NCI-H1105 treated with DMSO at 0.1 percent for 48 hours (cell line): ENCODE results near the gene COL4A2.

Experiments used
- DNase-seq: peaks from one replicate; lab custom pipeline; 2025; lab: John Stamatoyannopoulos, UW

Gene COL4A2

DNA sequence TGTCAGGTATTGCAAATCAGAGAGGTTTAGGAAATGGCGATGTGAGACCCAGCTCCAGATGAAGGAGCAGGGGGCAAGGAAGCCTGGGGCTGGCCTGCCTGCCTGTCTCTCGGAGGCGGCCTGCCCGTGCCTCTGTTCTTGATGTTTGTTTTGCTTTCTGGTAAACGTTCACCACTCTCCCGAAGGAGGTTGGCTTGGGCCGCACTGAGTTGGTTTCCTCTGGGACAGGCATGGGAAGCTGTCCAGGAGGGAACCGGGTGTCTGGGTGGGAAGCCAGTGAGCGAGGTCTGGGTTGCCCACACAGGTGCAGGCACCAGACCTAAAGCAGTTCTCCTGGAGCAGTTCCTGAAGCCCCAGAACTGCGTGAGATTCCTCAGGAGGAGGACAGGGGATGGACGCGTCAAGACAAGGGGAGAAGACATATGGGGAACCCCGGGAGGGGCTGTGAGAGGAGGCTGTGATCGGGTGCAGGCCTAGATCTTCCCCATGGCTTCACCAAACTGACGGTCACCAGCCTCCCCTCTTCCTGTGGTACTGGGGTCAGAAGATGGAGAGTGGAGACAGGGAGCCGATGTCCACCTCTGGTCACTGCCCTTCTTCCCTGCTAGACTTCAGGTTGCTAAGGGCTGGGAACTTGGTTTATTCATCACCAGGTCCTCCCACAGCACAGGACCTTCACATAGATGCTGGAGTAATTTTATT, 15.2 kb downstream of the COL4A2 start:
- DNase-seq, result no peak

DNA sequence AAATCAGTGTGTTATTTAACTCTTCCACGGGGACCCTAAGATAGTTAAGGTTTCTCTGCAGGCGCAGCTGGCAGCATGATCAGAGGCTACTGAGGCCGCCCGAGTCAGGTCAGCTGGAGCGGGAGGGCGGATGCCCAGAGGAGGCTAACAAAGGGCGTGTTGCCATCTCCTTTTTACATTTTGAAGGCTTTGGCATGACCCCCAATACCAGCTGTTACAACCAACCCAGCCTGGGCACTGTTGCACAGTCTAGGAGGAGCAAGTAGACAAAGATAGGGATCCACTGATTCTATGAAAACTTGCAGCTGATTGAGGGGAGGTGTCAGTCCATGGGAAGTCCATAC, 15.7 kb downstream of the COL4A2 start:
- DNase-seq, result no peak

DNA sequence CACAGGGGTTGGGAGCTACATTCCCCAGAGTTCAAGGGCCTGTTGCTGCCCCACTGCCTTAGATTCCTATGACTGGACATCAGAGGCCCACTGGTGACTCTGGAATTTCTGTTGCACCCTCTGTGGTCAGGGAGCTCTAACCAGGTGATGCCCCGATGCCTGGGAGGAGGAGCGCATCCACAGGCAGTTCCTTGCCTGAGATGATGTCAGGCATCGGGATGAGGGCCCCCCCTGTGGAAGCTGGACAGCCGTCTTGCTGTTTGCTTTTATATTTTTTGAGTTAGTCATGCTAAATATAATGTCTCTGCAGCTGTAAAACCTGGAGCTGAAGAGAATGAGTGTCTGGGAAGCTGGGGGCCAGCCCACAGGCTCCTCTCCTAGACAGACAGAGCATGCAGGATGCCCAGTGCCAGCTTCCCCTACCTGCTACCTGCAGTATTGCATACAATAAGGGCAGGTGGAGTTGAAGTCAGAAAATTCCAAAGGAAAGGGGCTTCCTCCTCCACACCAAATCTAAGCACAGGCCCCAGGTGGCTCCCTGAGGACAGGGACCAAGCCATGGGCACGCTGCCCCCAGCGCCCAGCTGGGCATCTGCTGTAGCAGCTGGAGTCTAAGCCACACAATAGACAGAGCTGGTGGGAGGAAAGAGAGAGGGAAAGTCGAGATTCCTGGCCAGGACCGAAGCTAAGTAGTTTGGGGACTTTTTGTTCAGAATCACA, 16.2 kb downstream of the COL4A2 start:
- DNase-seq, result no peak

DNA sequence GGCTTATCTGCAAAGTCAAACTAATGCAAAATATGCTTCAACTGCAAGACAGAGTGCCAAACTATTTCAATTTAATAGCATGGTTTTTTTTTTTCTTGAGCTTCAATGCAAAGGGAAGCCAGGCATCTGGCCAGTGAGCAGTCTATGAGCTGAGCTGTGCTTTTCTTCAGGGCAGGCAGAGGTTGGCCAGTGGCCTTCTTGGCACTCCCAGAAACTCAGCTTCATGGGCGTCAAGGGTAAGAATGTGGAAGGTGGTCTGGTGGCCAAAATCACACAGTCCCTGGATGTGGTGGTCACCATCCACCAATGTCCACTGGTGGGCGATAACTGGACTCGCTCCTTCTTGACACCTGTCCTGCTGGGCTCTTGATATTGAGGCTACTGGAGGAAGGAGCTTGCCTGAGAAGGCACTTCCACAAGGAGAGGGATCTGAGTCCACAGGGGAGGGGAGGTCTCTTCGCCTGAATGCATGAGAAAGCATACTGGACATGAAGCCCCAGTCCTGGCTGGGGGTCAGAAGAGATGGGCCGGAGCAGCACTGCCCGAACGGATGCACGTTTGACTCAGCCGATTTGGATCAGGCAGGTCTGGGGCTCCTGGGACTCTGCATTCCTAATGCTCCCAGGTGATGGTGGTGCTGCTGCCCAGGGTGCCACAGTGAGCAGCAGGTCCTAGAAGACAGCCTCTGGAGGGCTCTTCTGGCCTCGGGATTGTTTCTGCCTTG, 17.1 kb downstream of the COL4A2 start:
- no peak for DNase-seq

DNA sequence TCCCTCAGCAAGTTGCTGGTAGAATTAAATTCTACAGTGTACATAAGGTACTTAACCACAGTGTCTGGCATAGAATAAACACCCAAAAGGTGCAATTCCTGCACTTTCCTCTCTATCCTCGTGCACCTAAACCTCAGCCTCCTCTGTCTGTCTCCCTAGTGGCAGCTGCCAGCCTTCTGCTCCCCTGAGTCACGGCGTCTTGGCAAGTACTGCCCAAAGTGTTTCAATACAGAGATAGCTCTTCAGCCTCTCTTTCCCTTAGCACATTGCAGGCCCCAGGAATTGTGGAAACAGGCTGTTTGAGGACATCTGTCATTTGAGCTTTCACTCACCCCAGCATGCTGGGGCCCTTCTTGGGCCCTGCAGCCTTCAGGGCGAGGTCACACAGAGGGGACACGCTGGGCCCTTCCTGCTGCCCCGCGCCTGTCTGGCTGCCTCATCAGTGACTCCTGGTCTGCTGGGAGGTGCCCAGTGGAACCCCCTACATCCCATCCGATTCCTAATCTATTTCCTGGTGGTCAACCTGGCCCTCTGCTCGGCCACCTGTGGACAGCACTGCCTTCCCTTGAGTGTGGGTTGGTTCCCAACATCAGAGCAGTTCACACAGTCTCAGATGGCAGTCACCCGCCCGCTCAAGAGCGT, 19.3 kb downstream of the COL4A2 start:
- no peak for DNase-seq

DNA sequence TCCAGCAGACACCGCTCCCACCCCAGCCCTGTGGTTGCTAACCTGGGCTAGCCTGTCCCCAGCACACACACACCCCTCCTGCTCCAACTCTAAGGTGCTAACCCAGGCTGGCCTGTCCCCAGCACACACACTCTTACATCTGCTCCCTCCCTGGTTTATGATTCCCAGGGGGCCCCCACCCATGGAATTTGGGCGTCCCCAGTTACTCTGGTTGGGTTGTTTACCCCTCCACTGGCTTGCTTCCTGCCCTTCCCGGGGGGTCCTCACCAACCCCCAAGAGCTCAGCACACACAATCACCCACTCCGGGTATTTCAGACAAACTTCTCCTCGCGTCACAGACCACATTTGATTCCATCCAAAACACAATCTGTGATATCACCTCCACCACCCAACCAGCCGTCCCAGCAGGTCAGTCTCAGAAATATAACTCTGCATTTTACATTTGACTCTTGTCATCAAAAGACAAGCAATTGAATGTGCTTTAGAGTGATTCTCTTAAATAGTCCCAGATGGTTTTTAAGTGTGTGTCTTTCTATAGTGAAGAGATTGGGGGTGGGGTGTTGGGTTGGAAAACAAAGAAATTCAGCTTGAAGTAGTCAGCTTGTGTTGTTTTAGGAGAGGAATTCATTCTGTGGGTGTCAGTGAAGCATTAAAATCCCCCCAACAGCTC, 20.1 kb downstream of the COL4A2 start:
- DNase-seq, result no peak

DNA sequence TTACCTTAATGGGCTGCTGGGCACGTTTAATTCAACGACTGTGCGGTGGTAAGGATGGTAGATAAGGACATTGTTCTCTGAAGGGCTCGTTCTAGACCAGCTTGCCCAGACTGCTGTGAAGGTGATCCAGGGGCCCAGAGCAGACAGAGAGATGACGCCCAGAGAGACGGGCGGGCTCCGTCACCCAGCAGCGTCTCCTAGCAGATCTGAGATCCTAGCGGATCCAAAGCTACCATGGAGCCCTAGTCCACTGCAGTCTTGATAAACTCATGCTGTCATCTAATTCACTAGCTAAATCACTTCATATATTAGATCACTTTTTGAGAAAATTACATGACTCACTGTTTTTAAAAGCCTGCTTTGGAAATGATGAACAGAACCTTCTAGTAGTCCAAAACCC, 21.5 kb downstream of the COL4A2 start:
- DNase-seq, result no peak

DNA sequence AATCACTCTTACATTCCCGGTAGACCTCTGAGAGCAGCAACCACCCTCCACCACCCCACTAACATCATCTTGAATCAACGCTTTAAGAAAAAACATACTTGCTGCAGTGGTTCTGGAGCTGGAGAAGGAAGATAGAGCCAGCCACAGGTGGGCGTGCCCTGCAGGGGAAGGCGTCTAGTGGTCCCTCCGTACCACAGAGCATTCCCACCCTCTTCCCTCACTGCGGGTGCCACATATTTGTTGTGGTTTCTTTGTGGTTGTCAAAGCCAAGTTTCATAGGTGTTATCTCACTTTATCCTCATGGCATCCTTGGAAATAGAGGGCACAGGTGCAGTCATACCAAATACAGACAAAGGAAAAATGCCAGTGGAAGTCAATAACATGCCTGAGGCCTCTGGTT, 22.2 kb downstream of the COL4A2 start:
- DNase-seq, result no peak

DNA sequence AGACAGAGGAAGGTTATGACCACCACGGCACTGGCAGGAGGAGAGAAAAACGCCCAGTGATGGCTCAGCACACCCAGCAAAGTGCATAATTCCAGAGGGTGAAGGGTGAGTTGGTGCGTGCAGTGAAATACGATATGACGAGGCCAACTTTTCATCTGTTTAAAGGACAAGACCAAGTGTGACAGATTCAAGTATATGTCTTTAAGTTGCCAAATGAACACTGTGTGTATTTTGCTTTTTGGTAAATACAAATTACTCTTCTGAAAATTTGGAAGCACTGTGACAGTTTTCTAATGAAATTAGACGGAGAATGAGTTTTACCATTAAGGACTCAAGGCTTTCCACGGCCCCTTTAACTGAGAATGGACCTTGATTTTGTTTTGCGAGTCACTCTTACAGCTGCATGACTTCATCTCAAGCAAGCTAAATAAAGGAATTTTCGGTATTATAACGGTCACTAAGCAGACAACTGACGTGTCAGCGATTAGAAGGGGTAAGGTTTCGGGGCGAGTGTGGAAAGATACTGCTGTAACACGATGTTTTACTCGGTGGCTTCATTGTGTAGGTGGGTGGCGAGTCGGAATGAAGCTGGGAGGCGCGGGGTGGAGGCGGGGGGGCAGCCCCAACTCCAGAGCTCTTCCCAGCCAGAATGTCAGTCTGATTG, 22.8 kb downstream of the COL4A2 start:
- DNase-seq, result no peak

DNA sequence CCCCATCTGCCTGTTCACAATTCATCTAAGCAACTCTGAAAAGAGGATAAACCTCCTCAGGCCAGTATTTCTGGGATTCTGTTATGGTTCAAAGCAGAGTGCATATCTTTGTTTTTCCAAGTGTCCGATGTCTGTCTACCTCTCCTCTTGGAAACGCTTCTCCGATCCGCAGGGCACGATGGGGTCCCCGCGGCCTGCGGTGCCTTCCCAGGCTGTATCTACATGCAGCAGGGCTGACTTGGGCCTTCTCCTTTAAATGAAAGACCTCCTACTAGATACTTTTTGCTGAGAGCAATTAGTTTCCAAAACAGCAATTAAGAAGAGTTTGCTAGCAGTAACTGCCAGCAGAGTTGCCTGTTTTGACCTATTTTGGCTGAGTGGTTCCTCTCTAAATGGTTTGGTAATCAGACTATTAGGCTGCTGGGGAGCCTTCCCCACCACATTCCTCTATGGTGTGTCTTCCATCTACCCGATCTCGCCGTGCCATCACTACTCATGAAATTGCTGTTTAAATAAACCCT, 23.5 kb downstream of the COL4A2 start:
- no peak for DNase-seq

DNA sequence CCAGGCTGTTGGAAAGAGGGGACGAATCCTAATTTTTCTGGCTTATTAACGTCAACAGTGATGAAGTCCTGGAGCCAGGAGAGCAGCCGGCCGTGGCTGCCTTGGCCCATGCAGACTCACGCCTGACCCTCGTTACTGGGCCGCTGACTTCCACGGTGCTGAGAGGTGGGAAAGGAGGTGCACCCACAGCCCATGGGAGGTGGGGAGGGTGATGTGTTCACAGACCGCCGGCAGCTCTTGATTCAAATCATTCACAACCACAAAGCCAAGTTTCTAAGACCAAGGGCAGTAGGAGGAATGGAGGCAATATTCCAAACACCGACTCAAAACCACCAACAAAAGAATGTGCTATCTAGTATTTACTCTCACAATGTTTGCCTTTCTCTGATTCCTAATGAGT, 24.3 kb downstream of the COL4A2 start:
- DNase-seq, result no peak

DNA sequence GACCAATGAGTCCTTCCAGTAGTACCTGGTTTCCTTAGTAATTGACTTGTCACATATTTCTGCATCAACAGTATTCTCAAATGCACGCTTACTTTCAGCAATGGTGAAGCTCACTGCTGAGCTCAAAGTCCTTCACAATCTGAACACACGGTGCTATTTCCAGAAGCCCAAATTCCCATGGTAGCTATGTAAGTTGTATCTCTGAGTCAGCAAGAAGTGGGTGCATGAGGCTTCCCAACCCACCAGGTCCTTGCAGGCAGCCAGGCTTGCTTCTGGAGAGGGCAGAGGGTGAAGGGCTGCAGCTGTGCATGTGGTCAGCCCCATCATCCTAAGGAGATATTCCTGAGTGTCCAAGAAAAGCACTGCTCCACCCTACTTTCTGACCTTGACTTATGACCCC, 25.7 kb downstream of the COL4A2 start:
- DNase-seq, result no peak

DNA sequence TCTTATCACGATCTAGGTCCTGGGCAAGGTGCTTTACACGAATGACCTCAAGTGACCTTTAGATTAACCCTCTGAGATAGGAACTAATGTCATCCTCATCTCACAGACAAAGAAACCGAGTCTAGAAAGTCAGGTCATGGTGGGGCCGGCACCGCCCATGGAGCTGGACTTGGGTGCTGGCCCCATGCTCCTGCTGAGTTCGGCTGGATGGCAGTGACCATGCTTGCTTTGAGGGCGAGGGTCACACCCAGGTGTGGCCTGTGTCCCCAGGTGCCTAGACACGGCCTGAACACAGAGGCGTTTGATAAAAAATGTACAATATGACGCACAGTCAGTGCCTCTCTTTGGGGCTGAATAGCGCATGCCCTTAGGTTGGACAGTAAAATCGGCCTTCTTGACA, 26.8 kb downstream of the COL4A2 start:
- no peak for DNase-seq

DNA sequence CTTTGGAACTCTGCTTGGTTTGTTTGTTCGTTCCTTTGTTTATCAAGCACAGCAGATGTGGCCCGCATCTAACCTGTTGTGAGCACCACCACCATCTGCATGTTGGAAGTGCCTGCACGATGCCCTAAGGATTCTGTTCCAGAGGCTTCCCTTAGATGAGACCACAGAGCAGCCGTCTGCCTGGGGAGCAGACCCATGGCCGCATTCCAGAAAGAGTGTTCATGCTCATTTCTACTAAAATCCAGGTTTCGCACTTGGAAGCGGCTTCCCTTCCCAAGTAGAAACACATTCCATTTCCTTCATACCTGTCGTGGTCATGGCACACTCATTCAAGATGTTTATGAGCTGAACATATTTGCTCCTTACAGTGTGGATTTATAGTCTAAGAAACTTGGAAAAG, 27.2 kb downstream of the COL4A2 start:
- DNase-seq, result no peak

DNA sequence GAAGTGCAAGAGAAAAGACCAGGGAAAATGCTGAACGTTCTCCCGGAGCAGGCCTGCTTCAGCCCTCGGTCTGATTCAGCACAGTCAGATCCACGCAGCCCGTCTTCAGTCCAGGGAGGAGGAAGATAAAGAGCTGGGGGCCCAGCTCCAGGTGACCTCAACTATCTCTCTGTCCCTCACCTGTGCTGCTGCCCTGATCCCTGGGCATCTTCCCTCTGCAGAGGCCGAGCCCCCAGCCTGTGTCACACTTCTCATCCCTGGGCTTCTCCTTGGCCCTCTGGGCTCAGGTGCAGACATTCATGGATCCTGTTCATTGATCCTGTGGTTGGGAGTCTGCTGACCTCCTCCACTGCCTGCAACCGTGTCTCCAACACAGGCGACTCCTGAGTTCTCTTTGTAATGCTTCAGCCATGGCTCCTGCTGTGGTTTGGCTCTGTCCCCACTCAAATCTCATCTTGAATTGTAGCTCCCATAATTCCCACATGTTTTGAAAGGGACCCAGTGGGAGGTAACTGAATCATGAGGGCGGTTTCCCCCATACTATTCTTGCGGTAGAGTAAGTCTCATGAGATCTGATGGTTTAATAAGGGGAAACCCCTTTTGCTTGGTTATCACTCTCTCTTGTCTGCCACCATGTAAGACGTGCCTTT, 27.9 kb downstream of the COL4A2 start:
- no peak for DNase-seq

DNA sequence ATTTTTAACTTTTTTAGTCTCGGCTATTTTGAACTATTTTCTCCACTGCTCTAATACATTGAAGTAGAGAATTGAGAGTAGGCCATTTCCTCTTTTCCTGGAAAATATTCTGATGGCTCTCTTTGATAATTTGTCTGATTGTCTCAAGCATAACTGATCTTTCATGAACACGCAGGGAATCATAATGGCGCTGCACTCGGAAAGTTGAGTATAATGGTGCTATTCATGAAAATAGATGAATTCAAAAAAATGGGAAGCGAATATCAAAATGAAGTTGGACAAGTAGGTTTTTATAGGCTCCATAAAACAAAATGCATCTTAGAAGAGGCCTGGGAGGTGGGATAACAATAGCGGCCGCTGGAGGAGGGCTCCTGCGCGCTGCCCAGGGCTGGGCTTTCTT, 29.0 kb downstream of the COL4A2 start:
- DNase-seq, result no peak

DNA sequence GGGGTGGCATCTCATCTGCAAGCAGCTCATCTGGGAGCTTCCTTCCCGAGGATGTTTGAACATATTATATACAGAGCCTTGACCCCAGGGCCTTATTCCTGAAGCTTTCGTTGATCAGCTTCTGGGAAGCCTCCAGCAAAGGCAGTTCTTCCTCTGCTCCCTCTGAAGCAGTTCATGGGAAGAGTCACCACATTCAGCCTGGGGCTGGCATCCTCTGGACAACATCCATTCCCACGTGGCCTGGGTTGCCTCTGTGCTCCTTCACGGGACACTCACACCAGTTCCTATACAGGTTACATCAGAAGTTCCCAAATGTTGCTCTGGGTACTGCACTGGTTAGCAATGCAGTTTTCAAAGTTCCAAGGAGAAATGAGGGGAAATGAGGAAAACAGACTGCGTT, 29.6 kb downstream of the COL4A2 start:
- no peak for DNase-seq

DNA sequence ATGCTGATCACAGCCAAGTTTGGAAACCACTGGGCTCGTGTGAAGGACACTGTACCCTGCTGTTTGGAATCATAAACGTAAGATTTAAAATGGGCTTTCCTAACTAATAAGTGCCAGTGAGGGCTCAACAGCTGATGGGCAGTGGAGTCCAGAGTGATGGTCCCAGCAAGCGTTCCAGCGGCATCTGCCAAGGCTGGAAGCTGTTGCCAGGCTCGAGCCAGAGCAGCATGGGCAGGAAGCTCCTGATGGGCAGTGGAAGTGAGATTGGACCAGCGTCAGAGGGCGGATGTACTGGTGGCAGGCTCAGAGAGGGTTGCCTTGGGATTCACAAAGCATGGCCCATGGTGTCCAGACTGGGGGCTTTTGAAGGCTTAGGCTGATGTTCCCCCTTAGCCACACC, 30.2 kb downstream of the COL4A2 start:
- DNase-seq, result no peak

DNA sequence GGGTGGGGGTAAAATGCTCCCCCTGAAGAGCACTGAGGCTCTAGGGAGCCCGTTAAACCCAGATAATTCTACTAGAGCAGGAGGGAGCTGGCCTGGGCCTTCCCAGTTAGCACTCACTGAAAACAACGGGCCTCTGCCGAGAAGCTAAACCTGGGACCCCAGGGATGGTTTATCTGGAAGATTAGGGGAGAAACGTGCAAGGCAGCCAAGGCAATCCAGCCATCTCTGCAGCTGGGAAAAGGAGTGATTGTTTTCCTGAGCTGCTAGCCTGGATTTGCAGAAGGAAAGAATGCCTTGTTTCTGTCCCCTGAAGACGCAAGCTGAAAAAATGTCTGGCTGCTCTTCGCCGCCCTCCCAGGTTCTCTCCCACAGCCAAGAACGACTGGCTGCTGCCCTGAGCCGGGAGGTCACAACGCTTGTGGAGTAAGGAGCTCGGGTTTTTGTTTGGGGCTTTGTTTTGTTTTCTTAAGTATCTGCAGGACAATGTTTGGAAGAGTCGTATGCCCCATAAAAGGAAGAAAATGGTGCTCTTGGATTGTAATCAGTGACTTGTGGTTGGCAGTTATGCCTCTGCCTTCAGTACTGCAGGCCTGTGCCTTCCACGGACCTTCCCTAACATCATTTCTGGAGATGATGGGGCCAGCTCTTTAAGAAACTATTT, 31.5 kb downstream of the COL4A2 start:
- no peak for DNase-seq

DNA sequence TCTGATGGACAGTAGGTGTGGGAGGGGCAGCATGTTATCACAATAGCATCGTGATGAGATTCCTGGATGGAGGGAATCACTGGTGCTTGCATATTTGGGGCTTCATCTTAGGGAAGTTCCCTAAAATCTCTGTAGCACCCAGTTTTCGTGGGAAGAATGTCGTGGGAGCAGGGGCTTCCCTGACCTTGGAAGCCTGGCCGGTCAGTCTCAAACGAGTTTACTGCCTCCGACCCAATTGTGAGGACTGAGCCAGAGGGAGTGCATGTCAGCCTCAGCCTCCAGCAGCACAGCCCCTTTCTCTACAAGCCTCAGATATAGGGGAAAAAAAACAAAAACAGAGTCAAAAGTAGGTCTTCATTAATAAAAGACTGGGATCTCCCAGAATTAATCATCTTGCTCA, 32.2 kb downstream of the COL4A2 start:
- DNase-seq, result no peak
